ENCODE data around the gene EPB41L1.

The EPB41L1 gene

GRCh38 chr20:36275441-36276189 is 121.1 kb downstream of the EPB41L1 start:
- no peak for TF ChIP-seq ZFX (IDR thresholded peaks at IDR 0.05)
- TF ChIP-seq CTCF (conservative IDR thresholded peaks at IDR 0.05): no peak
- no peak overlapping the region for H3K27ac ChIP-seq

- TF ChIP-seq ZFX (IDR thresholded peaks at IDR 0.05) (no peak), CTCF (conservative IDR thresholded peaks at IDR 0.05) (no peak)
- no peak overlapping the region for H3K27ac ChIP-seq
Measured at GRCh38 chr20:36277546-36277945, 123.0 kb downstream of the EPB41L1 start.

GRCh38 chr20:36279362-36279761 is 124.8 kb downstream of the EPB41L1 start:
- TF ChIP-seq CTCF (conservative IDR thresholded peaks at IDR 0.05): no peak
- TF ChIP-seq ZFX (IDR thresholded peaks at IDR 0.05): no peak
- no peak overlapping the region for H3K27ac ChIP-seq

GRCh38 chr20:36279776-36280175 is 125.2 kb downstream of the EPB41L1 start:
- H3K27ac ChIP-seq: no peak overlapping the region
- no peak for TF ChIP-seq ZFX (IDR thresholded peaks at IDR 0.05)
- TF ChIP-seq CTCF (conservative IDR thresholded peaks at IDR 0.05): no peak

- TF ChIP-seq CTCF (conservative IDR thresholded peaks at IDR 0.05) (no peak), ZFX (IDR thresholded peaks at IDR 0.05) (no peak)
- H3K27ac ChIP-seq: no peak overlapping the region
Measured at GRCh38 chr20:36281785-36282380, 127.3 kb downstream of the EPB41L1 start.
